GM23248 (cell line): ENCODE measurements around the gene HDHD5. TPM values are rescaled to one million over a fixed set of nuclear protein-coding genes. Genes with fewer than 3 reads are reported as not detected.

Source experiments
- DNase-seq: peaks from one replicate; pipeline ENCODE4 v3.0.0-alpha.2; 2015
- H2AFZ ChIP-seq: fragments of 200-600 bp; sonication (generic); 2 replicates; pipeline ENCODE4 v1.6.1; 2016; ENCODE audit warnings: antibody characterized with exemption
- H3F3A ChIP-seq: fragments of 200-600 bp; sonication (generic); 2 replicates; pipeline ENCODE4 v1.6.1; 2016; ENCODE audit warnings: mild to moderate bottlenecking, antibody characterized with exemption, mixed run types; ENCODE audit not compliant: insufficient read depth
- H3K27ac ChIP-seq: fragments of 200-600 bp; sonication (generic); 2 replicates; pipeline ENCODE4 v1.5.1; 2016; ENCODE audit warnings: mild to moderate bottlenecking
- H3K27me3 ChIP-seq: fragments of 200-600 bp; sonication (generic); replicated peaks from 2 replicates; pipeline ENCODE4 v1.6.1; 2016; ENCODE audit warnings: mild to moderate bottlenecking; ENCODE audit not compliant: insufficient read depth
- H3K36me3 ChIP-seq: fragments of 200-600 bp; sonication (generic); 2 replicates; pipeline ENCODE4 v1.6.1; 2016; ENCODE audit warnings: low read depth, mild to moderate bottlenecking
- H3K4me1 ChIP-seq: fragments of 200-600 bp; sonication (generic); 2 replicates; pipeline ENCODE4 v1.6.1; 2016; ENCODE audit warnings: mild to moderate bottlenecking; ENCODE audit not compliant: insufficient read depth
- H3K4me2 ChIP-seq: fragments of 200-600 bp; sonication (generic); one replicate; pipeline ENCODE4 v1.6.1; 2016; ENCODE audit warnings: mild to moderate bottlenecking; ENCODE audit not compliant: unreplicated experiment
- H3K4me3 ChIP-seq: fragments of 200-600 bp; sonication (generic); 2 replicates; pipeline ENCODE4 v1.5.1; 2016; ENCODE audit warnings: mild to moderate bottlenecking
- H3K79me2 ChIP-seq: fragments of 200-600 bp; sonication (generic); 2 replicates; pipeline ENCODE4 v1.6.1; 2016; ENCODE audit warnings: mild to moderate bottlenecking; ENCODE audit not compliant: insufficient read depth
- H3K9ac ChIP-seq: fragments of 200-600 bp; sonication (generic); 2 replicates; pipeline ENCODE4 v1.6.1; 2016; ENCODE audit warnings: mild to moderate bottlenecking
- H3K9me2 ChIP-seq: fragments of 200-600 bp; sonication (generic); 2 replicates; pipeline ENCODE4 v1.6.1; 2016; ENCODE audit warnings: mixed run types, mild to moderate bottlenecking, moderate library complexity; ENCODE audit not compliant: insufficient read depth
- H3K9me3 ChIP-seq: fragments of 200-600 bp; sonication (generic); one replicate; pipeline ENCODE4 v1.6.1; 2017; ENCODE audit warnings: low read depth
- H4K20me1 ChIP-seq: fragments of 200-600 bp; sonication (generic); 2 replicates; pipeline ENCODE4 v1.6.0; 2016; ENCODE audit not compliant: insufficient read depth
- EZH2 ChIP-seq: fragments of 200-600 bp; sonication (generic); IDR thresholded peaks from 2 replicates; pipeline ENCODE4 v1.6.1; 2018; ENCODE audit warnings: antibody characterized with exemption, mild to moderate bottlenecking; ENCODE audit not compliant: insufficient read depth, poor library complexity, severe bottlenecking
- EZH2phosphoT487 ChIP-seq: fragments of 200-600 bp; sonication (generic); IDR thresholded peaks from 2 replicates; pipeline ENCODE4 v1.6.1; 2018; ENCODE audit warnings: antibody characterized with exemption, moderate library complexity, mild to moderate bottlenecking, low read depth; ENCODE audit not compliant: insufficient read depth
- WGBS, 2 experiments: methylation state at CpG; one replicate each; pipeline ENCODE4 v1.1.6; 2015 to 2017; ENCODE audit warnings: low lambda C conversion rate in 2 of 2, low coverage in 1 of 2; ENCODE audit errors: missing lambda C conversion rate in 2 of 2; 5-methylcytosine and 5-hydroxymethylcytosine counted together
- in situ Hi-C: fragments of 300-500 bp; cut with MboI; formaldehyde crosslinking; loops from 2 replicates; pipeline ENCODE4 v1.15.0; 2020
- polyA plus RNA-seq: library from polyadenylated mRNA; unstranded; fragments of >200 nt; fragmentation: Nextera tagmentation; extraction: Ambion mirVana; gene quantifications from 2 replicates; pipeline ENCODE4 v1.2.1, GENCODE V29; 2016
- total RNA-seq: library from RNA; depleted of rRNA; stranded (reverse); fragments of >200 nt; shearing (Covaris generic); gene quantifications from 2 replicates; pipeline ENCODE4 v1.2.3, GENCODE V29; 2014

HDHD5 gene
- total and polyA plus RNA-seq, 2 experiments from 2014 or later, result 53.2 to 54.5 TPM

GRCh38 chr22:17115945-17116565 lies 43.0 kb downstream of the HDHD5 start:
- Histone ChIP-seq H3K27me3 (no peaks in the 10 kb centered on the region), H3K9me3 (no peaks in the 10 kb centered on the region), H3F3A (no peaks in the 10 kb centered on the region), H2AFZ (no peak overlapping the region), H3K4me1 (no peaks in the 10 kb centered on the region), H4K20me1 (no peaks in the 10 kb centered on the region), H3K4me3 (no peak overlapping the region), H3K36me3 (no peaks in the 10 kb centered on the region), H3K9ac (no peak overlapping the region), H3K27ac (no peak overlapping the region), H3K9me2 (no peaks in the 10 kb centered on the region), H3K4me2 (no peak overlapping the region), H3K79me2 (no peaks in the 10 kb centered on the region)
- in situ Hi-C loops, result no loop called here
- 65 to 68% methylated on average over 5 of the region's 5 CpGs for WGBS, 2 experiments
- no peak for DNase-seq
- no peak for TF ChIP-seq EZH2phosphoT487
- TF ChIP-seq EZH2, result no peak

GRCh38 chr22:17115236-17115635 lies 43.8 kb downstream of the HDHD5 start:
- no peak overlapping the region for H3K4me3 ChIP-seq
- 33 to 35% methylated on average over 4 of the region's 4 CpGs for WGBS, 2 experiments
- DNase-seq, result no peak

GRCh38 chr22:17114898-17115235 lies 44.2 kb downstream of the HDHD5 start:
- Histone ChIP-seq H2AFZ (no peak overlapping the region), H3K9me3 (no peaks in the 10 kb centered on the region), H3K4me2 (no peak overlapping the region), H3K36me3 (no peaks in the 10 kb centered on the region; the same call in 1 of the 2 replicates), H4K20me1 (no peaks in the 10 kb centered on the region), H3K4me1 (no peaks in the 10 kb centered on the region), H3K27me3 (no peaks in the 10 kb centered on the region), H3F3A (no peaks in the 10 kb centered on the region), H3K27ac (no peak overlapping the region), H3K4me3 (no peak overlapping the region), H3K9me2 (no peaks in the 10 kb centered on the region), H3K79me2 (no peaks in the 10 kb centered on the region), H3K9ac (no peak overlapping the region)
- in situ Hi-C loops, result no loop called here
- 91 to 92% methylated on average over 9 of the region's 9 CpGs for WGBS, 2 experiments
- no peak for DNase-seq
- TF ChIP-seq EZH2phosphoT487, result no peak
- TF ChIP-seq EZH2, result no peak

More at GRCh38 chr22:17115236-17115635, 43.8 kb downstream of the HDHD5 start:
- in situ Hi-C loops, result no loop called here
- Histone ChIP-seq H4K20me1 (no peaks in the 10 kb centered on the region), H3K4me2 (no peak overlapping the region), H3K27ac (no peak overlapping the region), H3K79me2 (no peaks in the 10 kb centered on the region), H3F3A (no peaks in the 10 kb centered on the region), H3K9me3 (no peaks in the 10 kb centered on the region), H3K9me2 (no peaks in the 10 kb centered on the region), H3K9ac (no peak overlapping the region), H3K36me3 (no peaks in the 10 kb centered on the region), H3K27me3 (no peaks in the 10 kb centered on the region), H3K4me1 (no peaks in the 10 kb centered on the region), H2AFZ (no peak overlapping the region)
- TF ChIP-seq EZH2phosphoT487 (no peak), EZH2 (no peak)

- Histone ChIP-seq H3K4me1 (no peaks in the 10 kb centered on the region), H3K4me2 (no peak overlapping the region), H2AFZ (no peak overlapping the region), H3K9me3 (no peaks in the 10 kb centered on the region), H4K20me1 (no peaks in the 10 kb centered on the region), H3K27ac (no peak overlapping the region), H3K79me2 (no peaks in the 10 kb centered on the region), H3K36me3 (no peaks in the 10 kb centered on the region; the same call in 1 of the 2 replicates), H3K27me3 (no peaks in the 10 kb centered on the region), H3K9me2 (no peaks in the 10 kb centered on the region), H3F3A (no peaks in the 10 kb centered on the region), H3K4me3 (no peak overlapping the region), H3K9ac (no peak overlapping the region)
- in situ Hi-C loops, result no loop called here
- WGBS, 2 experiments, result 64 to 70% methylated on average over 13 of the region's 13 CpGs
- no peak for DNase-seq
- no peak for TF ChIP-seq EZH2phosphoT487
- no peak for TF ChIP-seq EZH2
Observed at GRCh38 chr22:17114173-17114897, 44.7 kb downstream of the HDHD5 start.
